NCI-H2196 (cell line): ENCODE results near the gene DUSP14.
A peak's percentile ranks its signal among the peaks of the same experiment; 100 is the strongest.

Experiments used
- DNase-seq: peaks from one replicate; lab custom pipeline; 2025; ENCODE audit not compliant: unreplicated experiment; lab: John Stamatoyannopoulos, UW

The DUSP14 gene

GRCh38 chr17:37512442-37513068, 22.9 kb downstream of the DUSP14 start:
- DNase-seq = no peak

GRCh38 chr17:37513711-37514110, 24.0 kb downstream of the DUSP14 start:
- DNase-seq = no peak

- no peak for DNase-seq
Measured at GRCh38 chr17:37516127-37516571, 26.5 kb downstream of the DUSP14 start.

GRCh38 chr17:37517881-37518280, 28.2 kb downstream of the DUSP14 start:
- DNase-seq = no peak

GRCh38 chr17:37518826-37519225, 29.1 kb downstream of the DUSP14 start:
- no peak for DNase-seq

GRCh38 chr17:37519251-37519985, 29.7 kb downstream of the DUSP14 start:
- DNase-seq = no peak

- DNase-seq = no peak
Measured at GRCh38 chr17:37520174-37520573, 30.5 kb downstream of the DUSP14 start.

GRCh38 chr17:37521821-37522220, 32.1 kb downstream of the DUSP14 start:
- no peak for DNase-seq

GRCh38 chr17:37523715-37524219, 34.1 kb downstream of the DUSP14 start:
- DNase-seq = no peak

GRCh38 chr17:37527249-37527851, 37.7 kb downstream of the DUSP14 start:
- DNase-seq = peak; percentile 34

- no peak for DNase-seq
Measured at GRCh38 chr17:37530420-37530819, 40.7 kb downstream of the DUSP14 start.

- no peak for DNase-seq
Measured at GRCh38 chr17:37532756-37533155, 43.1 kb downstream of the DUSP14 start.

GRCh38 chr17:37535906-37536305, 46.2 kb downstream of the DUSP14 start:
- DNase-seq = no peak

GRCh38 chr17:37538981-37539659, 49.4 kb downstream of the DUSP14 start:
- DNase-seq = no peak

- DNase-seq = no peak
Measured at GRCh38 chr17:37541880-37542660, 52.4 kb downstream of the DUSP14 start.

- DNase-seq = no peak
Measured at GRCh38 chr17:37543637-37544052, 54.0 kb downstream of the DUSP14 start.

GRCh38 chr17:37545486-37545885, 55.8 kb downstream of the DUSP14 start:
- DNase-seq = no peak

- no peak for DNase-seq
Measured at GRCh38 chr17:37546302-37546701, 56.6 kb downstream of the DUSP14 start.

GRCh38 chr17:37547986-37548385, 58.3 kb downstream of the DUSP14 start:
- no peak for DNase-seq

GRCh38 chr17:37551788-37552187, 62.1 kb downstream of the DUSP14 start:
- DNase-seq = no peak
